Dendritic cell treated with granulocyte-macrophage colony-stimulating factor and Interleukin-4, amounts not matched to agents 40 ng/mL and 50 ng/mL, for 4 days (primary cell): ENCODE results near the gene ADAMTS8.

ENCODE experiments used
- H3K27ac Mint-ChIP-seq: one replicate; pipeline ENCODE4 v1.8.0; 2022; ENCODE audit warnings: mild to moderate bottlenecking, mixed read lengths
- H3K27me3 Mint-ChIP-seq: one replicate; pipeline ENCODE4 v1.8.0; 2022; ENCODE audit warnings: mild to moderate bottlenecking, mixed read lengths
- H3K36me3 Mint-ChIP-seq: one replicate; pipeline ENCODE4 v1.8.0; 2022; ENCODE audit warnings: low read depth, mixed read lengths
- H3K4me1 Mint-ChIP-seq: one replicate; pipeline ENCODE4 v1.8.0; 2022; ENCODE audit warnings: low read depth, mixed read lengths
- H3K4me3 Mint-ChIP-seq: one replicate; pipeline ENCODE4 v1.8.0; 2022; ENCODE audit warnings: mild to moderate bottlenecking, moderate library complexity, mixed read lengths
- H3K9me3 Mint-ChIP-seq: one replicate; pipeline ENCODE4 v1.8.0; 2022; ENCODE audit warnings: mixed read lengths
- intact Hi-C: fragments of 100-400 bp; cut with micrococcal nuclease; formaldehyde crosslinking; loops from one replicate; pipeline ENCODE4 v1.15.0; 2022

The ADAMTS8 gene

GRCh38 chr11:130413405-130414106 lies 14.9 kb downstream of the ADAMTS8 start:
- Mint-ChIP-seq H3K36me3 (no peaks in the 10 kb centered on the region), H3K27ac (no peak overlapping the region), H3K4me3 (no peak overlapping the region), H3K4me1 (peaks cover 6% of the 10 kb centered on the region), H3K9me3 (no peaks in the 10 kb centered on the region), H3K27me3 (peaks cover 30% of the 10 kb centered on the region)
- intact Hi-C loops, result no loop called here

DNA sequence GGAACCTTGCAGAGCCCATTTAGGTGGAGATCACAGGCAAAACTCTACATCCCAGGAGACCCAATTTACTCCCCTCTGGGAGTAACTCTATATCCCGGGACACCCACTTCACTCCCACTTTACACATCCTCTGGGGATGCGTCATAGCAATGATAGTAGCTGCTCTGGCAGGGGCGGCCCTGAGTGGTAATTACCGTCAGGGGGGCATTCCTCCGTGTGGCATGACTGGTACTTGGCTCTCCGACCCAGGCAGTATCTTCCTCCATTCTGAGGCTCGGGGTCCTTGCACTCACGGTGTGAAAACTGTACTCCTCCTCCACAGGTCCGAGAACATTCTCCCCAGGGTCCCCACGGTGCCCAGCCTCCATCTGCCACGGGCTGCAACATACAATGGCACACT lies 17.2 kb downstream of the ADAMTS8 start:
- Mint-ChIP-seq H3K4me1 (peaks cover 6% of the 10 kb centered on the region), H3K9me3 (no peaks in the 10 kb centered on the region), H3K4me3 (no peak overlapping the region), H3K27ac (no peak overlapping the region), H3K36me3 (no peaks in the 10 kb centered on the region), H3K27me3 (peaks cover 28% of the 10 kb centered on the region)
- intact Hi-C loops, result no loop called here

- no peak overlapping the region for H3K27ac Mint-ChIP-seq
- H3K4me3 Mint-ChIP-seq, result no peak overlapping the region
- intact Hi-C loops, result no loop called here
- H3K36me3 Mint-ChIP-seq, result no peaks in the 10 kb centered on the region
- peaks cover 6% of the 10 kb centered on the region for H3K4me1 Mint-ChIP-seq
- H3K9me3 Mint-ChIP-seq, result no peaks in the 10 kb centered on the region
- H3K27me3 Mint-ChIP-seq, result peaks cover 23% of the 10 kb centered on the region
These were observed 18.6 kb downstream of the ADAMTS8 start for GRCh38 chr11:130409594-130410388.

GRCh38 chr11:130408901-130409300 lies 19.5 kb downstream of the ADAMTS8 start:
- Mint-ChIP-seq H3K9me3 (no peaks in the 10 kb centered on the region), H3K27me3 (peaks cover 18% of the 10 kb centered on the region), H3K27ac (no peak overlapping the region), H3K36me3 (no peaks in the 10 kb centered on the region), H3K4me3 (no peak overlapping the region), H3K4me1 (peaks cover 2% of the 10 kb centered on the region)
- intact Hi-C loops, result no loop called here

GRCh38 chr11:130408401-130408890 lies 20.0 kb downstream of the ADAMTS8 start:
- H3K36me3 Mint-ChIP-seq, result no peaks in the 10 kb centered on the region
- intact Hi-C loops, result no loop called here
- H3K4me3 Mint-ChIP-seq, result no peak overlapping the region
- peaks cover 7% of the 10 kb centered on the region for H3K4me1 Mint-ChIP-seq
- H3K27ac Mint-ChIP-seq, result no peak overlapping the region
- no peaks in the 10 kb centered on the region for H3K9me3 Mint-ChIP-seq
- peaks cover 19% of the 10 kb centered on the region for H3K27me3 Mint-ChIP-seq

- H3K4me3 Mint-ChIP-seq, result no peak overlapping the region
- peaks cover 19% of the 10 kb centered on the region for H3K27me3 Mint-ChIP-seq
- peaks cover 11% of the 10 kb centered on the region for H3K4me1 Mint-ChIP-seq
- H3K9me3 Mint-ChIP-seq, result no peaks in the 10 kb centered on the region
- no peak overlapping the region for H3K27ac Mint-ChIP-seq
- H3K36me3 Mint-ChIP-seq, result no peaks in the 10 kb centered on the region
- intact Hi-C loops, result no loop called here
These were observed 20.4 kb downstream of the ADAMTS8 start for GRCh38 chr11:130407978-130408377.

DNA sequence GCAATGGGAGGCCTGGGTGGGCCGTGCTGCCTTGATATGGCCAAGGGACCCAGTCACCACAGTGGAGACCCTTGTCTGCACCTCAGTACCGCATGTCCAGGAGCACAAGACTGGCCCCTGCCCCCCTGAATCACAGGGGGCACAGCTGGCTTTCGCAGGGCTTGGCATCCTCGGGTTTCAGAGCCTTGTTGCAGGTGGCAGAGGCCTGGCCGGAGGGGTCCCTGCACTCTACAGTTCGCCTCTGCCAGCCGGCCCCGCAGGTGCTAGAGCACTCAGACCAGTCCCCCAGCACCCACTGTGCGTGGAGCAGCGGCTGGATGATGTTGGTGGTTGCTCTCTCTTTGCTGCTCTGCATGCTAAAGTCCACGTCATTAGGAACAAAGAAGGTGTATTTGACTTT lies 23.0 kb downstream of the ADAMTS8 start:
- no peaks in the 10 kb centered on the region for H3K36me3 Mint-ChIP-seq
- peaks cover 20% of the 10 kb centered on the region for H3K27me3 Mint-ChIP-seq
- no peaks in the 10 kb centered on the region for H3K9me3 Mint-ChIP-seq
- peaks cover 34% of the 10 kb centered on the region for H3K4me1 Mint-ChIP-seq
- no peak overlapping the region for H3K27ac Mint-ChIP-seq
- intact Hi-C loops, result no loop called here
- H3K4me3 Mint-ChIP-seq, result no peak overlapping the region

- H3K36me3 Mint-ChIP-seq, result no peaks in the 10 kb centered on the region
- no peak overlapping the region for H3K27ac Mint-ChIP-seq
These were observed 23.7 kb downstream of the ADAMTS8 start for GRCh38 chr11:130404727-130405126.

DNA sequence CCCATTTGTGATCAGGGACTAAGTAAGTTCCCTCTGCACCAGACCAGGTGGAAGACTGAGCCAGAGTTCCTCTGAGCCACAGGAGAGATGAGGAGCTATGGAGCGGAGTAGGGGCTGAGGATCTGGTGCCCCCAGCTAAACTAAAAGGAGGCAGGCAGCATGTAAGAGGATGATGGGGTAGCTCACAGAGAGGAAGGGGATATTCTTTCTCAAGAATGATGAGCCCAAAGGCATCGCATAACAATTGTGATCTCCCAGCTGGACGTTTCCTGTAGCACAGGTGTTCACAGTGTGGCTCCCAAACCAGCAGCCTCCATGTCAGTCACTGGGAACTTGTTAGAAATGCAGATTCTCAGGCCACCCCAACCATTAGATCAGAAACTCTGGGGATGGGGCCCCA lies 24.4 kb downstream of the ADAMTS8 start:
- Mint-ChIP-seq H3K9me3 (no peaks in the 10 kb centered on the region), H3K27me3 (peaks cover 18% of the 10 kb centered on the region), H3K4me3 (no peak overlapping the region), H3K27ac (no peak overlapping the region), H3K36me3 (no peaks in the 10 kb centered on the region), H3K4me1 (peaks cover 41% of the 10 kb centered on the region)
- intact Hi-C loops, result no loop called here

More at GRCh38 chr11:130404727-130405126, 23.7 kb downstream of the ADAMTS8 start:
- intact Hi-C loops, result no loop called here
- H3K4me3 Mint-ChIP-seq, result no peak overlapping the region
- peaks cover 22% of the 10 kb centered on the region for H3K27me3 Mint-ChIP-seq
- peaks cover 41% of the 10 kb centered on the region for H3K4me1 Mint-ChIP-seq
- no peaks in the 10 kb centered on the region for H3K9me3 Mint-ChIP-seq

DNA sequence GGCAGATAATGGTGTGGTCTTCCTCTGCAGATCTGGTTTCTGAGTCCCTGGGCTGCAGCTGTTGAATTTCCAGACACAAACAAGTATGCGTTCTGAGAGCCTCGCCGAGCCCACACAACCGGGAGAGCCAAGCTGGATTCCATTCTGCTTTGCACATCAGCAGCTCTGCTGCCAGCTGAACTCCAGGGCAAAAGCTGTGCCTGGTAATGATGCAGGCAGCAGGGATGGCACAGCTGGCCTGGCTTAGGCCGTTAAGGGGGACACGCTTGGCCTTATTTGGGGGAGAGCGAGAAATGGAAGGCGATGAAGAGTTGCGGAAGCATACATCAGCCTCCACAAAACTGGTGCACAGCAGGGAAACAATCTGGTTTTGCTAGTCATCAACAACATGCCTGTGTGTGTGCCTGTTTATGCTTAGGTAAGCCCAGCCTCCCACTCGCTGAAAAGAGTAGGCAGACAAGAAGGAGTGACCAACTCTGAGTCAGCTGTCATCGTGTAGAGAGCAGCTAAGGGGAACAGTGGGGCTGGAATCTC lies 25.1 kb downstream of the ADAMTS8 start:
- Mint-ChIP-seq H3K27me3 (peaks cover 21% of the 10 kb centered on the region), H3K9me3 (no peaks in the 10 kb centered on the region), H3K4me1 (peaks cover 41% of the 10 kb centered on the region), H3K4me3 (no peak overlapping the region), H3K27ac (no peak overlapping the region), H3K36me3 (no peaks in the 10 kb centered on the region)
- intact Hi-C loops, result no loop called here

DNA sequence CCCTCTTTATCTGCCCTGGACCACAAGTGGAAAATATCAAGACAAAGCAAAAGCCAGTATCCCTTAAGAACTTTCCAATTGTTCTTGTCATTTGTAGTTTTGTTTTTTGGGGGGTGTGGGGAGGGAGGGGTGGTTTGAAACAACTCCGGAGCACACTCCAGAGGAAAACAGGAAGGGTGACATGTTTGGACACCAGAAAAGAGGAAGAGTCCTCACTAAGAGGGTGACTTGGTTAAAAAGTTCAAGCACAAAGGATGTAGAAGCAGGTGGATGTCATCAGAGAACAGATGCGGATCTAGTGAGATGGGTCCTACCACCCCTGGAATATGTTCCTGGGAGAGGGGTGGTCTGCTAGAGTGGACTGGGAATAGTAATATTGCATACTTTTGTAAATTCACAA lies 25.8 kb downstream of the ADAMTS8 start:
- Mint-ChIP-seq H3K4me3 (no peak overlapping the region), H3K27me3 (peaks cover 25% of the 10 kb centered on the region), H3K9me3 (no peaks in the 10 kb centered on the region), H3K27ac (no peak overlapping the region), H3K4me1 (peaks cover 46% of the 10 kb centered on the region), H3K36me3 (no peaks in the 10 kb centered on the region)
- intact Hi-C loops, result no loop called here

DNA sequence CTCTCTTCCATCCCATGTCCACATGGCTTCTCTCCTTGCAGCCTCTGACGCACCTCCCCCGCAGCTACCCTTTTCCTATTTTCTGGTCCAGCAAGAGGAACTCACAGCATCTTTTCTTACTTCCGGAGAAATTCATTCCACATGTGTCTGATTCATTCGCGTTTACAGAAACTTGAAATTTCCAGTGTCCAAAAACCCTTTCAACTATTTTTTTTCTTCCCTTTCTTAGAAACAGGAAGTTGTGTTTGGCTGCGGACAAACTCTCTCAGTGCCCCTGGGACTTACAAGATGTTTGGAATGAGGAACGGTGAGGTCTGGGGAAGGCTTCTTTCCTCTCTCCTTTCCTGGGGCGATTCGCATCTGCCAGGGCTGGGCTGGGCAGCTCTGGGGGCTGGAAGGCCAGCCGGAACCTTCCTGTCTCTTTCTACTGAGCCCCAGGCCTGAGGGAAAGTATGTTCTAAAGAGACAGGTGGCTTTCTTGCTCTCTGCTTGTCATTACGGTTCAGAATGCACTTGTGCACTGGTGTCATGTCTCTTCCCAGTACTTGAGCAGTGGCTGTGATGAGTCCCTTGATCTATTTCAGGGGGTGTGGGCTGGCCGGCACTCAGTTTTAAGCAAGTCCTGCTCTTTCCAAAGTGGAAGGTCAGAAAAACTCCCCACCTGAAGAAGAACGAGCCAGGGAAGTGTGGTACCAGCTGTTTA lies 27.5 kb downstream of the ADAMTS8 start:
- peaks cover 29% of the 10 kb centered on the region for H3K27me3 Mint-ChIP-seq
- H3K9me3 Mint-ChIP-seq, result no peaks in the 10 kb centered on the region
- peaks cover 49% of the 10 kb centered on the region for H3K4me1 Mint-ChIP-seq
- H3K27ac Mint-ChIP-seq, result no peak overlapping the region
- intact Hi-C loops, result no loop called here
- H3K36me3 Mint-ChIP-seq, result no peaks in the 10 kb centered on the region
- H3K4me3 Mint-ChIP-seq, result no peak overlapping the region

- Mint-ChIP-seq H3K27me3 (peaks cover 29% of the 10 kb centered on the region), H3K36me3 (no peaks in the 10 kb centered on the region), H3K9me3 (no peaks in the 10 kb centered on the region), H3K4me3 (no peak overlapping the region), H3K4me1 (peaks cover 49% of the 10 kb centered on the region), H3K27ac (no peak overlapping the region)
- intact Hi-C loops, result no loop called here
These were observed 29.2 kb downstream of the ADAMTS8 start for GRCh38 chr11:130399196-130399595.

DNA sequence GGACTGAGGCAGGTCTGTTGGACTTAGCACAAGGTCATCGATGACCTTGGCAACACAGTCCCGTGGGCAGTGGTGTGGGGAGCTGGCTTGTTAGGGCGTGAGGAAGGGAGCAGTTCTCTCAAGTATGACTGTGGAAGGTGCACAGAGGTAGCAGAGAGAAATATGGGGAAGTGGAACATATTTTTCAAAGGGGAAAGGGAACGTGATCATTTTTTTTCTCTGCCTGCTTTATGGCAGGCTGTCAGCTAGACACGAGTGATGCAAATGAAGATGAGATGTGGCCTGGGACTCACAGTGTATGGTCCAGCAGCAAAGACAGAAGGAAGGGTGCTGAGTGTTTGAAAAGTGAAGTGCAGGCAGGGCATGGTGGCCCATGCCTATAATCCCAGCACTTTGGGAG lies 30.6 kb downstream of the ADAMTS8 start:
- intact Hi-C loops, result no loop called here
- no peak overlapping the region for H3K27ac Mint-ChIP-seq

More for the DNA sequence above, 30.6 kb downstream of the ADAMTS8 start:
- H3K4me1 Mint-ChIP-seq, result peaks cover 35% of the 10 kb centered on the region
- no peaks in the 10 kb centered on the region for H3K36me3 Mint-ChIP-seq
- no peaks in the 10 kb centered on the region for H3K9me3 Mint-ChIP-seq
- H3K27me3 Mint-ChIP-seq, result peaks cover 28% of the 10 kb centered on the region
- no peak overlapping the region for H3K4me3 Mint-ChIP-seq
